PC-3 (cell line): ENCODE measurements around the gene RHOH. TPM values are rescaled to one million over a fixed set of nuclear protein-coding genes. Genes with fewer than 3 reads are reported as not detected.

Experiments
- ATAC-seq: fragments of 200-7000 bp; cut with Tn5 transposase; 2 replicates; pipeline ENCODE4 v1.9.1; 2020; ENCODE audit warnings: mild to moderate bottlenecking, moderate library complexity
- BruUV-seq: library from RNA; stranded (reverse); fragments of 400-500 nt; replicated peaks from 2 replicates; lab custom pipeline; 2021; lab: Mats Ljungman, UMichigan
- CTCF ChIA-PET: fragments of 300-600 bp; sonication (Branson Sonifier 250); formaldehyde crosslinking; loops from one replicate; lab custom pipeline; 2022; ENCODE audit warnings: antibody characterized with exemption; lab: Charles Lee
- POLR2A ChIA-PET: fragments of 300-600 bp; sonication (Branson Sonifier 250); formaldehyde crosslinking; loops from one replicate; lab custom pipeline; 2022; ENCODE audit warnings: antibody characterized with exemption; ENCODE audit not compliant: unreplicated experiment; lab: Charles Lee
- DNase-seq: peaks from one replicate; pipeline ENCODE4 v3.0.0-alpha.2; 2015
- H2AFZ ChIP-seq: fragments of 300-600 bp; sonication (generic); 2 replicates; pipeline ENCODE4 v1.6.0; 2016; ENCODE audit warnings: antibody characterized with exemption, low read length
- H3F3A ChIP-seq: fragments of 300-600 bp; sonication (generic); one replicate; pipeline ENCODE4 v1.6.0; 2017; ENCODE audit warnings: antibody characterized with exemption, low read length, control low read depth, mild to moderate bottlenecking; ENCODE audit not compliant: unreplicated experiment
- H3K27ac ChIP-seq: fragments of 300-600 bp; sonication (generic); 2 replicates; pipeline ENCODE4 v1.5.1; 2016; ENCODE audit warnings: mild to moderate bottlenecking, low read length
- H3K27me3 ChIP-seq: fragments of 300-600 bp; sonication (generic); 2 replicates; pipeline ENCODE4 v1.6.1; 2016; ENCODE audit warnings: low read length, mixed read lengths
- H3K36me3 ChIP-seq: fragments of 300-600 bp; sonication (generic); 2 replicates; pipeline ENCODE4 v1.6.1; 2016; ENCODE audit warnings: low read depth, mixed run types, low read length, mixed read lengths
- H3K4me1 ChIP-seq: fragments of 300-600 bp; sonication (generic); 2 replicates; pipeline ENCODE4 v1.5.1; 2016; ENCODE audit warnings: low read length; ENCODE audit not compliant: insufficient read depth
- H3K4me2 ChIP-seq: fragments of 300-600 bp; sonication (generic); 2 replicates; pipeline ENCODE4 v1.6.0; 2016; ENCODE audit warnings: low read length
- H3K4me3 ChIP-seq: fragments of 300-600 bp; sonication (generic); 2 replicates; pipeline ENCODE4 v1.5.1; 2016; ENCODE audit warnings: mild to moderate bottlenecking, low read length, mixed read lengths
- H3K79me2 ChIP-seq: fragments of 300-600 bp; sonication (generic); 2 replicates; pipeline ENCODE4 v1.6.1; 2017; ENCODE audit warnings: low read length, mixed read lengths
- H3K9ac ChIP-seq: fragments of 300-600 bp; sonication (generic); 2 replicates; pipeline ENCODE4 v1.6.0; 2016; ENCODE audit warnings: mild to moderate bottlenecking, low read length
- H3K9me2 ChIP-seq: fragments of 300-600 bp; sonication (generic); replicated peaks from 2 replicates; pipeline ENCODE4 v1.6.1; 2016; ENCODE audit warnings: mixed run types, low read length, mixed read lengths
- H3K9me3 ChIP-seq: fragments of 300-600 bp; sonication (generic); 2 replicates; pipeline ENCODE4 v1.6.1; 2016; ENCODE audit warnings: low read length, mixed read lengths
- H4K20me1 ChIP-seq: fragments of 300-600 bp; sonication (generic); 2 replicates; pipeline ENCODE4 v1.6.1; 2016; ENCODE audit warnings: low read length, mixed read lengths
- CTCF ChIP-seq: fragments of 300-600 bp; sonication (generic); conservative IDR thresholded peaks from 2 replicates; pipeline ENCODE4 v1.5.1; 2017; ENCODE audit warnings: antibody characterized with exemption, low read depth, mild to moderate bottlenecking, low read length
- EZH2 ChIP-seq: fragments of 300-600 bp; sonication (generic); IDR thresholded peaks from one replicate; pipeline ENCODE4 v1.6.1; 2017; ENCODE audit warnings: antibody characterized with exemption, mild to moderate bottlenecking, low read length; ENCODE audit not compliant: unreplicated experiment
- EZH2phosphoT487 ChIP-seq: fragments of 300-600 bp; sonication (generic); IDR thresholded peaks from 2 replicates; pipeline ENCODE4 v1.6.1; 2018; ENCODE audit warnings: mild to moderate bottlenecking, antibody characterized with exemption, low read length, borderline replicate concordance
- intact Hi-C: fragments of 100-400 bp; cut with micrococcal nuclease; formaldehyde crosslinking; loops from 2 replicates; pipeline ENCODE4 v1.9.0; 2023
- total RNA-seq: library from RNA; depleted of rRNA; stranded (reverse); fragments of >200 nt; gene quantifications from 2 replicates; pipeline ENCODE4 v1.2.3, GENCODE V29; 2014

RHOH gene
- total RNA-seq, 1 experiment from 2014 or later = not detected

GRCh38 chr4:40245550-40245949 is 48.7 kb downstream of the RHOH start:
- Histone ChIP-seq H2AFZ (no peak overlapping the region), H3K9me3 (no peaks in the 10 kb centered on the region), H4K20me1 (no peaks in the 10 kb centered on the region), H3K27ac (no peak overlapping the region), H3K9ac (no peak overlapping the region), H3F3A (no peaks in the 10 kb centered on the region), H3K79me2 (no peaks in the 10 kb centered on the region), H3K4me3 (no peak overlapping the region), H3K9me2 (no peaks in the 10 kb centered on the region), H3K27me3 (no peaks in the 10 kb centered on the region), H3K4me1 (peaks cover under 1% of the 10 kb centered on the region; the same call in 1 of the 2 replicates), H3K4me2 (no peak overlapping the region), H3K36me3 (no peaks in the 10 kb centered on the region)
- ChIA-PET CTCF (no interaction called here), POLR2A (no interaction called here)
- TF ChIP-seq EZH2phosphoT487 (no peak), EZH2 (no peak)
- ATAC-seq (no peak), DNase-seq (no peak)
- intact Hi-C loops = no loop called here
- BruUV-seq = no TSS peak

- no peak for TF ChIP-seq CTCF
- no peak for TF ChIP-seq EZH2phosphoT487
- TF ChIP-seq EZH2 = no peak
- H3K36me3 ChIP-seq = no peaks in the 10 kb centered on the region
- no peaks in the 10 kb centered on the region for H3K79me2 ChIP-seq
- no TSS peak for BruUV-seq
- no peaks in the 10 kb centered on the region for H3K27me3 ChIP-seq
- H2AFZ ChIP-seq = no peak overlapping the region
- peaks cover 8% of the 10 kb centered on the region; the same call in 1 of the 2 replicates for H3K4me1 ChIP-seq
- no peaks in the 10 kb centered on the region for H3K9me2 ChIP-seq
- ChIA-PET CTCF (no interaction called here), POLR2A (interaction anchor here (0.6 kb wide), 1 partner anchor 331 kb away, joined by 3 read pairs; no protein-coding TSS in a partner anchor)
- no peaks in the 10 kb centered on the region for H4K20me1 ChIP-seq
- no peak for DNase-seq
- ATAC-seq = no peak
- H3K27ac ChIP-seq = no peak overlapping the region
- H3K4me2 ChIP-seq = no peak overlapping the region
- H3K9ac ChIP-seq = no peak overlapping the region
- intact Hi-C loops = no loop called here
- H3K9me3 ChIP-seq = no peaks in the 10 kb centered on the region
- no peak overlapping the region for H3K4me3 ChIP-seq
- H3F3A ChIP-seq = no peaks in the 10 kb centered on the region
Observed at GRCh38 chr4:40246011-40246900, 49.4 kb downstream of the RHOH start.

GRCh38 chr4:40246938-40247337 is 50.1 kb downstream of the RHOH start:
- Histone ChIP-seq H2AFZ (no peak overlapping the region), H3K4me2 (no peak overlapping the region), H3K36me3 (no peaks in the 10 kb centered on the region), H3K9me2 (no peaks in the 10 kb centered on the region), H3K27me3 (no peaks in the 10 kb centered on the region), H4K20me1 (no peaks in the 10 kb centered on the region), H3F3A (no peaks in the 10 kb centered on the region), H3K4me1 (peaks cover 12% of the 10 kb centered on the region), H3K9ac (no peak overlapping the region), H3K79me2 (no peaks in the 10 kb centered on the region), H3K27ac (no peak overlapping the region), H3K4me3 (no peak overlapping the region), H3K9me3 (no peaks in the 10 kb centered on the region)
- TF ChIP-seq EZH2phosphoT487 (no peak), CTCF (no peak), EZH2 (no peak)
- BruUV-seq = no TSS peak
- intact Hi-C loops = no loop called here
- DNase-seq (no peak), ATAC-seq (no peak)
- POLR2A ChIA-PET = no interaction called here
- CTCF ChIA-PET = no interaction called here
